ENCODE data around the gene IZUMO4. TPM values are rescaled to one million over a fixed set of nuclear protein-coding genes. Genes with fewer than 3 reads are reported as not detected.
A peak's percentile ranks its signal among the peaks of the same experiment; 100 is the strongest.
"Not testable (repeated sequence)": the region's sequence is repeated elsewhere in the genome, so short reads cannot be mapped to it uniquely, and the experiment has no call there.

The IZUMO4 gene
- total RNA-seq, 1 donor from 2014 or later: 6.8 TPM

- peaks cover 36% of the 10 kb centered on the region for H3K4me1 ChIP-seq
- peak overlapping the region; percentile 47 for H3K4me3 ChIP-seq
- no peak for TF ChIP-seq CTCF (IDR thresholded peaks at IDR 0.05)
- peak overlapping the region; percentile 82 for H3K27ac ChIP-seq
- ATAC-seq: peak; percentile 69
- no peaks in the 10 kb centered on the region for H3K9me3 ChIP-seq
- H3K36me3 ChIP-seq: peaks cover 62% of the 10 kb centered on the region
- no peak for DNase-seq
- intact Hi-C loops (cut with DNase I): no loop called here
- no peaks in the 10 kb centered on the region for H3K27me3 ChIP-seq
Observed at GRCh38 chr19:2081873-2082810, 14.6 kb upstream of the IZUMO4 start.

GRCh38 chr19:2083174-2083854 lies 13.4 kb upstream of the IZUMO4 start:
- Histone ChIP-seq H3K36me3 (peaks cover 50% of the 10 kb centered on the region), H3K27ac (peak overlapping the region; percentile 82), H3K9me3 (no peaks in the 10 kb centered on the region), H3K4me1 (peaks cover 46% of the 10 kb centered on the region), H3K27me3 (no peaks in the 10 kb centered on the region), H3K4me3 (peak overlapping the region; percentile 47)
- intact Hi-C loops (cut with DNase I): no loop called here
- no peak for DNase-seq
- no peak for TF ChIP-seq CTCF (IDR thresholded peaks at IDR 0.05)
- no peak for ATAC-seq

GRCh38 chr19:2084993-2085720 lies 11.6 kb upstream of the IZUMO4 start:
- DNase-seq (peak; percentile 88), ATAC-seq (peak; percentile 84)
- peaks cover 60% of the 10 kb centered on the region for H3K4me1 ChIP-seq
- peak overlapping the region; percentile 82 for H3K27ac ChIP-seq
- H3K36me3 ChIP-seq: peaks cover 32% of the 10 kb centered on the region
- H3K4me3 ChIP-seq: peak overlapping the region; percentile 47
- intact Hi-C loops (cut with DNase I): no loop called here
- H3K27me3 ChIP-seq: no peaks in the 10 kb centered on the region
- no peak for TF ChIP-seq CTCF (IDR thresholded peaks at IDR 0.05)
- no peaks in the 10 kb centered on the region for H3K9me3 ChIP-seq

- H3K27me3 ChIP-seq; intact Hi-C loops (cut with DNase I); H3K4me3 ChIP-seq; H3K9me3 ChIP-seq; DNase-seq; ATAC-seq: not testable (repeated sequence)
- Histone ChIP-seq H3K36me3 (peaks cover 17% of the 10 kb centered on the region), H3K4me1 (peaks cover 69% of the 10 kb centered on the region), H3K27ac (peak overlapping the region; percentile 63)
Observed at GRCh38 chr19:2086695-2087620, 9.8 kb upstream of the IZUMO4 start.

GRCh38 chr19:2087621-2088100 lies 9.1 kb upstream of the IZUMO4 start:
- ATAC-seq (peak; percentile 54), DNase-seq (no peak)
- no peak for TF ChIP-seq CTCF (IDR thresholded peaks at IDR 0.05)
- intact Hi-C loops (cut with DNase I): no loop called here
- Histone ChIP-seq H3K4me1 (peaks cover 71% of the 10 kb centered on the region), H3K27ac (peak overlapping the region; percentile 63), H3K4me3 (no peak overlapping the region), H3K9me3 (no peaks in the 10 kb centered on the region), H3K36me3 (peaks cover 17% of the 10 kb centered on the region), H3K27me3 (no peaks in the 10 kb centered on the region)
